Middle frontal gyrus (tissue), 1 donor: Measurements from ENCODE around the gene SPNS1.
"Not testable (repeated sequence)": the region's sequence is repeated elsewhere in the genome, so short reads cannot be mapped to it uniquely, and the experiment has no call there.

Source experiments
- DNase-seq: peaks from one replicate; pipeline ENCODE4 v3.0.0-alpha.2; 2015; ENCODE audit warnings: low spot score; ENCODE audit errors: extremely low spot score

The SPNS1 gene

DNA sequence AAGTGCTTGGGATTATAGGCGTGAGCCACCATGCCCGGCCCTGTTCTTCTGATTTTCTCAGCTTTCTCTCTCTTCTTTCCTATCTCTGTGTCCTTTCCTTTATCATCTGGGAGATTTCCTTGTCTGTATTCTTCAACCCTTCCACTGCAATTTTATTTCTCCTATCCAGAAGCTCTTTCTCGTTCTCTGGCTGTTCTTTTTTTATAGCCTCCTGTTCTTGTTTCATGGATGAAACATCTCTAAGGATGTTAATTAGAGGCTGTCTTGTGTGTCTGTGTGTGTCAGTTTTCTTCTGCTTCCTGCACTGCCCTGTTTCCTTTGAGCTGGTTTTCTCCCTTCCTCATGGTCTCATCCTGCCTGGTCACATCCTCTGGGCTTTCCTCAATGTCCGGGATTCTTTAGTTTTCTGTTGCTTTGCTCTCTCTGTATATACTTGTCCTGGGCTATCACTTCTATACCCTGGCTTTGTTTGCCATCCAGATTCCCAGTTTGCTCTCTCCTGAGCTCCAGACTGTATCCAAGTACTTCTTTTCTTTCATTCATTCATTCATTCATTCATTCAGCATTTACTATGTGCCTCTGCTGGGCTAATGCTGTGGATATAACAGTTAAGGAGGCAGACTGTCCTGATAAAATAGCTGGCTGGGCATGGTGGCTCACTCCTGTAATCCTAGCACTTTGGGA, 12.7 kb downstream of the SPNS1 start:
- no peak for DNase-seq

DNA sequence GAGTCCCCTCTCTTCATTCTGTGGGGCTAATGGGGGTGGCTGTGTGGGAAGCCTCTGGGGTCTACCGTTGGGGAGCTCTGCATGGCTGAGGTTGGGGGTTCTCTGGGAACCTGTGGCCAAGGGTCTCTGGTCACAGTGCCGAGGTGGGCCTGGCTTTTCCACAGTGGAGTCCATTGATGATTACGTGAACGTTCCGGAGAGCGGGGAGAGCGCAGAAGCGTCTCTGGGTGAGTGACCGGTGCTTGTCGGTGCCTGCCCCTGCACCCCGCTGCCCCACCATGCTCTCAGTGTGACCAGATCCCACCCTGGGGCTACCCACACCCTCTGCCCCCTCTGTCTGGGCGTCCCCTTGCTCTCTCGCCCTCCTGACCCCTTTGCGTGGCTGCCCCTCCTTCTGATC, 14.8 kb downstream of the SPNS1 start:
- no peak for DNase-seq

DNA sequence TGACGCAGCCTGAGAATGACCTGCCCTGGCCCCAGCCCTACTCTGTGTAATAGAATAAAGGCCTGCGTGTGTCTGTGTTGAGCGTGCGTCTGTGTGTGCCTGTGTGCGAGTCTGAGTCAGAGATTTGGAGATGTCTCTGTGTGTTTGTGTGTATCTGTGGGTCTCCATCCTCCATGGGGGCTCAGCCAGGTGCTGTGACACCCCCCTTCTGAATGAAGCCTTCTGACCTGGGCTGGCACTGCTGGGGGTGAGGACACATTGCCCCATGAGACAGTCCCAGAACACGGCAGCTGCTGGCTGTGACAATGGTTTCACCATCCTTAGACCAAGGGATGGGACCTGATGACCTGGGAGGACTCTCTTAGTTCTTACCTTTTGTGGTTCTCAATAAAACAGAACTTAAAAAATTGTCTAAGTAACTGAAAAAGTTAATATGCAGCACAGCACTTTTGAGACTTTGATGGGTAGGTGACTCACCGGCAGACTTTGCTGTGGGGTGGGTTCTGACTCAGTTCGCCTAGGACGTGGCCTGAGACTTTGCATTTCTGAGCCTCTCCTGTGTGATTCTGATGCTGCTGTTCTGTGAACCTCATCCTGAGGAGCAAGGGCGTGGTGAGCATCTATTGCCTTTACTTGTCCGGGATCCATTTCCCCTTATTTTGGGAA, 15.9 kb downstream of the SPNS1 start:
- DNase-seq = no peak

DNA sequence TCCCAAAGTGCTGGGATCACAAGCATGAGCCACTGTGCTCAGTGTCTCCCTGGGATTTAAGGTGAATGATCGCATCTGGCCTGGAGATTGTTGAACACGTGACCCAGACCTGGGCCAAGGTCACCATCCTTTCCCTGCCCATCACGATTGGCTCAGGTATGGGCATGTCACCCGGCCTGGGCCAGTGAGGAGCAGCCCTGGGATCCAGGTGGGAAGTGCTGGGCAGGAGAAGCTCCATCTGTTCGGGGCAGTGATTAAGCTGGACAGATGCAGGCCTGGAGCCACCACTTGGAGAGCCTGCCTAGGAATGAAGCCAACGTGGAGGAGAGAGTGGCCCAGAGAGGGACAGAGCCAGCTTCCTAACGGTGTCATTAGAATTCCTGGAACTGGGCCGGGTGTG, 17.1 kb downstream of the SPNS1 start:
- no peak for DNase-seq

DNA sequence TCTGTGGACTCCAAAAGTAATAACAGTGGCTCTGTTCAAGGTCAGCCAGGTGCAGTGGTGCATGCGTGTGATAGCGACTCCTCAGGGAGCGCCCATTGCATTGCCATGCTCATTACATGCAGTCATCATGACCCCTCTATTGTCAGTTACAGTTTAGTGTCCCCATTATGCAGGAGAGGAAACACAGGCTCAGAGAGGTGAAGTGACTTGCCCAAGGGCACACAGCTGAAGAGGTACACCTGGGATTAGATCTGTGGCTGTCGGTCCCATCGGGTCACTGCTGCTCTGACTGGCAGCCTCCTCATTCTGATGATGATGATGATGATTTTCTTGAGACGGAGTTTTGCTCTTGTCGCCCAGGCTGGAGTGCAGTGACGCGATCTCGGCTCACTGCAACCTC, 17.9 kb downstream of the SPNS1 start:
- DNase-seq = no peak

DNA sequence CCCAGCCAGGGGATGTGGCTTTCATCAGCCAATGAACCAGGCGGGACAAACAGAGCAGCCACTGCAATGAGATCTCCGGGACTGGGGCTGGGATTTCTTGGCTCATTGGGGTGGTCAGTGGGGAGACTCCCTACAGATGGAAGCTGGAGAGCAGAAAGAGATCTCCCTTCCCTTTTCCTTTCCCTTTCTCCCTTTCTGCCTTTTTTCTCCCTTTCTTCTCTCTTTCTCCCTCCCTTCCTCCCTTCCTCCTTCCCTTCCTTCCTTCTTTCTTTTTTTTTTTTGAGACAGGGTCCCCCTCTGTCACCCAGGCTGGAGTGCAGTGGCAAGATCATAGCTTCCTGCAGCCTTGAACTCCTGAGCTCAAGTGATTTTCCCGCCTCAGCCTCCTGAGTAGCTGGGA, 24.3 kb downstream of the SPNS1 start:
- DNase-seq = no peak

DNA sequence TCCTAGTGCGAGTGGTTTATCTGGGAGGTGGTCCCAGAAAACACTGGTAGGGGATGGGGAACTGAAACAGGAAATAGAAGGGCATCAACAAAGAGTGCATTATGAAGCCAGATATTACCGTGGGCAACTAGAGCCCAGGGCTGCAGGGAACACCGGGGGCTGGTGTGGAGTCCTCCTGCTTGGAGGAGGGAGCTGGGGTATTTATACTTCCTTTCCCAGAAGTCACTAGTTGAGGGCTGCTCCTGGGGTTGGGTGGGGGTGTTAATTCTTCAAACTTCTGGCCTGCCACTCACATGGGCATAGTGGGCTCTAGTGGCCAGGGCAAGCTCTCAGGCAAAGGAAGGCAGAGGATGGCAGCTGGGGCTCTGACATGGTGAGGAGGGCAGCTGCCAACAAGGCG, 25.0 kb downstream of the SPNS1 start:
- no peak for DNase-seq

DNA sequence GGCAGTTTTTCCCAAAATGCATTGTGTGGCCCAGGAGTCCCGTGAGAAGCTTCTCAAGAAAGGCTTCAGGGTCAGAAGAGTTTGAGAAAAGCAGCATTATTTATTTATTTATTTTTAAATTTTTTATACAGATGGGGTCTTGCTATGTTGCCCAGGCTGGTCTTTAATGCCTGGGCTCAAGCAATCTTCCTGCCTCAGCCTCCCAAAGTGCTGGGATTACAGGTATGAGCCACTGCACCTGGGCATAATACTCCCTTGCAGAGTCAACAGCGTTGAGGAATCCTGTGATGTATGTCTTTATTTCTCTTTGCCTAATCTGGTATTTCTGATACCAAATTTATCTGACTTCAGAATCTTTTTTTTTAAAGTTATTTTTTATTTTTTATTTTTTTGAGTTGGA, 25.4 kb downstream of the SPNS1 start:
- no peak for DNase-seq

DNA sequence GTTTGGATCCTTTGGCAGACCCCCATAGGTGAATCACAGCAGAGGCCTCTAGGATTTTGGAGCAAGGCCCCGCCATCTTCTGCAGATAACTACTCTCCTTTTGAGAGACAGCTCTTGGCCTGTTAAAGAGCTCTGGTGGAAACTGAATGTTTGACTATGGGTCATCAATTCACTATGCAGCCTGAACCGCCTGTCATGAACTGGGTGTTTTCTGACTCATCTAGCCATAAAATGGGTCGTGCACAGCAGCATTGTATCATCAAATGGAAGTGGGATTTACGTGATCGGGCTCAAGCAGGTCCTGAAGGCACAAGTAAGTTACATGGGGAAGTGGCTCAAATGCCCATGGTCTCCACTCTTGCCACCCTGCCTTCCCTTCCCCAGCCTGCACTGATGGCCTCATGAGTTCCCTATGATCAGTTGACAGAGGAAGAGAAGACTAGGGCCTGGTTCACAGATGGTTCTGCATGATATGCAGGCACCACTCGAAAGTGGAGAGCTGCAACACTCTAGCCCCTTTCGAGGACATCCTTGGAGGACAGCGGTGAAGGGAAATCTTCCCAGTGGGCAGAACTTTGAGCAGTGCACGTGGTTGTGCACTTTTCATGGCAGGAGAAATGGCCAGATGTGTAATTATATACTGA, 30.0 kb downstream of the SPNS1 start:
- not testable (repeated sequence) for DNase-seq

DNA sequence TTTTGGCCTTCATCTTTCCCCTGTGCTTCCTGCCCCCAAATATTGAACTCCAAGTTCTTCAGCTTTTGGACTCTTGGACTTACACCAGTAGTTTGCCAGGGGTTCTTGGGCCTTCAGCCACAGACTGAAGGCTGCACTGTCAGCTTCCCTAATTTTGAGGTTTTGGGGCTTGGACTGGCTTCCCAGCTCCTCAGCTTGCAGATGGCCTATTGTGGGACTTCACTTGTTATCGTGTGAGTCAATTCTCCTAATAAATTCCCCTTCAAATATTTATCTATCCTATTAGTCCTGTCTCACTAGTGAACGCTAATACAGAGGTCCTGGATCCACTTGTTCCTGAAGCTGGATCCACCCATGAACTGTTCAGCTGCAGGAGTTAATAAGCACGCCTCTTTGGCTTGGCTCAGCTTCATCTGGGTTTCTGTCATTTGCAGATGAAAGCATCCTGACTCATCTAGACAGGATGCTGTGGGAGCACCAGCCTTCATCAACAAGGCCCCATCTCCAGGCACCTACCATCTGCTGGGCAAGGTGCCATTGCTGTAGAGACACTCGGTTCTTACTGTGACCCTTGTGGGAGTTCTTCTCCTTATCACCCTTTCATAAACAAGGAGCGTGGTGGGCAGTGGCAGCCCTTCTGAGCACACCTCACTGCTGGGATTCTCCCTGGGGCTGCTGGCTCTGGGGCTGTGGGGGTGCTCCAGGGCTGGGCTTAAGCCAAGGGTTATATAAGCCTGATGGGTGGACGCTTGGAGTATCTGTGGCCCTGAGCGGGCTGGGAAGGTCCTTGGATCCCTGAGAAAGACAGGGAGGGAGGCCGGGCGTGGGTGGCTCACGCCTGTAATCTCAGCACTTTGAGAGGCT, 33.4 kb downstream of the SPNS1 start:
- DNase-seq = no peak

DNA sequence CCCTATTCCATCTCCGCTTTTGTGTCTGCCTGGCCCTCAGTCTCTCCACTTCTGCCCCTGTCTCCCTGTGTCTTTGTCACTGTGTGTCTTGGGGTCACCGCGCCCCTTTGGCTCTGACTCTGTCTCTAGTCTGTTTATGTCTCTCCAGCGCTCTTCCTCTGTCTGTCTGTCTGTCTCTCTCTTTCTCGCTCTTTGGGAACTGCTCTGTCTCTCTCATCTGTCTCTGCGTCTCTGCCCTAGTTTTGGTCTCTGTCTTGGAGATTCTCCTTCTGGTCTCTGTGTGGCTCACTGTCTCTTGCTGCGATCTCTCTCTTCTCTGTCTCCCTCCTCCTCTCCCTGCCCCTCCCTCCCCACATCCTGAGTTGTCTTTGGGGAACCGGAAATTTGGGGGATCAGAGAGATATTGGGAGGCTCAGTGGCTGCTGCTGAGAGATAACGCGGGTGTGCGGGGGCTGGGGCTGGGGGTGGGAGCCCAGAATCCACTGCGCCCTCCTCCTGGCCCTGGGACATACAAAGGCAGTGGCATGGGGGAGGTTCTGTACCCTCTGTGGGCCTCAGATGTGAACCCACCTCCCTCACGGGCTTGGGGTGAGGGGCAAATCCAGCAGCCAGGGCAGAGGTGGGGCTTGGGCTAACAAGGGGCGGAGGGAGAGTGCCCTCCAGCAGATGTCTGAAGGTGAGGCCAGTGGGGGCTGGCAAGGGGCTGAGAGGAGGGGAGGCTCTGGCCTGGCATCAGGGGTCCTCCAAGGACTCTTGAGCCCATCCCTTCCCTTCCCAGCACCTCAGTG, 34.7 kb downstream of the SPNS1 start:
- no peak for DNase-seq

DNA sequence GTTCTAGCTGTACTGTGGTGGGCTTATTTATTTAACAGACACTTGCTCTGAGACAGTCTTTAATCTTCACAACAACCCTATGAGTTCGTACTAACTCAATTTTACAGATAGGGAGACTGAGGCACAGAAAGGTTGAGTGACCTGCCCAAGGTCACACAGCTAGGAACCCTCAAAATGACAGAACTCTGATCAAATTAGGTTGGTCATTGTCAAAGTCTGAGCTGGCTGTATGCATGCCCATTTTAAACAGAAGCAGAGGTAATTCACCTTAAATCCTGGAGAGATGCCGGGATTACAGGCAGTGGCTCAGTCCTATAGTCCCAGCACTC, 35.2 kb downstream of the SPNS1 start:
- no peak for DNase-seq

DNA sequence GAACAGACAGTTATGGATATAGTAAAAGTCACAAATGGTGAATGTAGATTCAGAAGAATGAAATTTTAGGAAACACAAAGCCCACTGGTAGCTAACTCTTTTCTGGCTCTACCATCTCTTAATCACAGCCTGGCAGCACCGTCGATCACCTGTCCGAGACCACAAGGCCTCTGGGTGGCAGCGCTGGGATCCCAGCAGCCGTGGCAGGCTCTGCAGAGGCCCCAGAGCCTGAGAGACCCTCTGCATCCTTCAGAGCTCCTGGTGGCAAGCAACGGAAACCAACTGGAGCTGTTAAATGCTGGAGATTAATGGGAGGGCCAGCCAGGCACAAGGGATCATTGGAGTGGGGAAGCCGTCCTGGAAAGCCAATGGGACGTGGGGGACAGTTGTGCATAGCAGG, 36.5 kb downstream of the SPNS1 start:
- no peak for DNase-seq

DNA sequence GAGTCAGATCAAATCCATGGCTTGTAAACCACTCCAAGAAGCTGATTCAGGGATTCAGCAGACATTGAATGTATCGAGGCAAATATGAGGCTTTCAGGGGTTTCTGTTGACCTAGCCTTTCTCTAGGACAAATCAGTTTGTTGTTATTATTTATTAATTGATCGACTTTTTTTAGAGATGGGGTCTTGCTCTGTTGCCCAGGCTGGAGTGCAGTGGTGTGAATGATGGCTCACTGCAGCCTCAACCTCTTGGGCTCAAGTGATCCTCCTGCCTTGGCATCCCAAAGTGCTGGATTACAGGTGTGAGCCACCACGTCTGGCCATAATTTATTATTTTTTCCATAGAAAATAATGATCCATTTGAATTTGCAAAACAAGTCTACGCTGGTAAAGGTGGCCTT, 37.3 kb downstream of the SPNS1 start:
- DNase-seq = no peak

DNA sequence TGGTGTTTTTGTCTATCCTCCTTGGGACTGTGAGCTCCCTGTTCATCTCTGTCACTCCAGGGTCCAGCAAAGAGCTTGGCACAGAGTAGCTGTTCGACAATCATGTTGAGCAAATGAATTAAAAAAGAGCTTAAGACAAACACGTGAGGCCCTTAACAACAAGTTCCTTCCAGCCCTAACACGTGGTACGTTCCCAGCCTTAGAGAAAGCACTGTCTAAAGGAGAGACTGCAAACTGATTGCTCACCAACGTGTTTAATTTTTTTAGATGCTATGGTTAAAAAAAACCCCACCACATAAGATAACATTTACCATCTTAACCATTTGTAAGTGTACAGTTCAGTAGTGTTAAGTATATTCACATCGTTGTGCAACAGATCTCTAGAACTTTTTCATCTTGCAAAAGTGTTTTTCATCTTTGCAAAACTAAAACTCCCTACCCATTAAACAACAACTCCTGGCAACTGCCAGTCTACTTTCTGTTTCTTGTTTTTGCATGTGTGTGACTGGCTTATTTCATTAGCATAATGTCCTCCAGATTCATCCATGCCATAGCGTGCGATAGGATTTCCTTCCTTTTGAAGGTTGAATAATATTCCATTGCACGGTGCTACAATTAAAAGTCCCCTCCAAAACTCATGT, 38.5 kb downstream of the SPNS1 start:
- no peak for DNase-seq

DNA sequence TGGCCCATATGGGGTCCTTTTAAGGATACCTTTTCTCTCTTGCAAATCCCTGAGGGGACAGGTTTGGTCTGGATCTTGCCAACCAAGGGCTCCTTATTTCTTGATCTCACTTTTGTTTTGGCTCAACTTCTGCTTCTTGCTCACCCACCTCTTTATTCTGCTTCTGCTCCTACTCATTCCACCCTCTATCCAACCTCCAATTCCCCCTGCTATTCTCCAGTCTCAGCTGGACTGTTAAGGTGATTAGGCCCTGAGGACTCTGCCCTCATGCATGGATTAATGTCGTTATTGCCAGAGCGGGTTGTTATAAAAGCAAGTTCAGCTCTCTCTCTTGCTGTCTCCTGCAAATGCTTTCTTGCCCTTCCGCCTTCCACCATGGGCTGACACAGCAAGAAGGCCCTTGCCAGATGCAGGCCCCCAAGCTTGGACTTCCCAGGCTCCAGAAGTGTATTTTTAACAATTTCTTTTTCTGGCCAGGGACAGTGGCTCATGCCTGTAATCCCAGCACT, 40.0 kb downstream of the SPNS1 start:
- no peak for DNase-seq

DNA sequence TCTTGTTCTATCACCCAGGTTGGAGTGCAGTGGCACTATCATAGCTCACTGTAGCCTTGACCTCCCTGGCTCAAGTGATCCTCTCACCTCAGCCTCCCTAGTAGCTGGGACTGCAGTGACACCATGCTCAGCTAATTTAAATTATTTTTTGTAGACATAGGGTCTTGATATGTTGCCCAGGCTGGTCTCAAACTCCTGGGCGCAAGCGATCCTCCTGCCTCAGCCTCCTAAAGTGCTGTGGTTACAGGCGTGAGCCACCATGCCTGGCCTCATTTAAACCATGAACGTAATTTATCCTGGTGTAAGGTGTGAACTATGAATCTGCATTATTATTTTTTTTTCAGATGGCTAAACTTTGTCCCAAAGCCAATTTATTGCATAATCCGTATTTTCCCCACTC, 47.6 kb downstream of the SPNS1 start:
- DNase-seq = no peak

DNA sequence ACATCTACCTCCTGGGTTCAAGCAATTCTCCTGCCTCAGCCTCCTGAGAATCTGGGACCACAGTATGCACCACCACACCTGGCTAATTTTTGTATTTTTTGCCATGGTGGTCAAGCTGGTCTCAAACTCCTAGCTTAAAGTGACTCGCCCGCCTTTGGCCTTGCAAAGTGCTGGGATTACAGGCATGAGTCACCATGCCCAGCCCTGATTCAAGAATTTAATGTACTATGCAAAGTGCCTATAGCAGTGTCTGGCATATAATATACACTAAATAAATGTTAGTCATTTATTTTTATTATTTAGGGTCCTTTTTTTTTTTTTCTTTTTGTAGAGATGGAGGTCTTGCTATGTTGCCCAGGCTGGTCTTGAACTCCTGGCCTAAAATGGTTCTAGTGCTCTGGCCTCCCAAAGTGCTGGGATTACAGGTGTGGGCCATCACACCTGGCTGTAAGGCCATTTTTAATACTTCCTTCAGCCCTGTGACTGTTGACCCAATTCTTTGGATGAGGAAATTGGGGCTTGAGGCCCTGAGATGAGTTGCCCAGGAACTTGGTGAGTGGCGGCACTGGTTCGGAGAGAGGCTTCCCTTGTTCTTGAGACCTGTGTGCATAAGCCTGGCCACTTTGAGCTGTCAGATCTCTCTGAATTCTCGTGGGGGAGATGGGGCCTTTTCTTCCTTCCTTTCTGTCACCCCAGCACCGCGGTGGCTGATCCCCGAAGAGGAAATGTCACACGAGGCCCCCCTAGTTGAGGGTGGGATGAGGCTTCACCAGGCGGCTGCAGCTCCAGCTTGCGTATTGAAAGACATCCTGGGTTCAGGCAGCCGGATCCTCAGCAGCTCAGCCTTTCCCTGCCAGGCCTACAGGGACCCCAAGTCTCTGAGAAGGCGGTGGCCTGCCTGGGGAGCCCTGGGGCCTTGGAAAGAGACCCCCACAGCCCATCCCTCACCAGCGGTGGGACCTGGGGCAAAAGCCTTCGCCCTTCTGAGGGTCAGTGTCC, 49.0 kb downstream of the SPNS1 start:
- no peak for DNase-seq

DNA sequence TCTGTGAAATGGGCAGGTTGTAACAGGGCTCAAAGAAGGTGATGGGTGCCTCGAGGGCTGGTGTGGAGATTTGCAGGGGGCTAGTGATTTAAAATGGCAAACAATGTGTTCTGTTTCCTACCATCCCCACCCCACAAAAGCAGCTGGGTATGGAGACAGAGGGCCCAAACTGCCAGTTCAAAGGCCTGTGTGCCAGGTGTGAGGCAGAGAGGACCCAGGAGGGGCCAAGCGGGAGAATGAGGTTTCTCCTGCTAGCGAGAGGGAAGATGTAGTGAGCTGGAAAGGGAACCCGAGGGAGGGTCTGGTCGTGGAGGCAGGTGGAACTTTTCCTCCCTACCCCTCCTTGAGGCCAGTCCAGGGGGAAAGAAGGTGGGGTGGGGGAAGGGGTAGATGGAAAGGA, 49.7 kb downstream of the SPNS1 start:
- no peak for DNase-seq
